ENCODE measurements around the gene TMCO5A.

- TF ChIP-seq CTCF (IDR thresholded peaks at IDR 0.05; ENCODE audit: low read depth, low read length): no peak
- no peak for TF ChIP-seq MAX (IDR thresholded peaks at IDR 0.05; ENCODE audit: low read depth, low read length)
Measured at GRCh38 chr15:37902126-37902525, 32.3 kb upstream of the TMCO5A start.
